Measurements from ENCODE around the gene GPR42. TPM values are rescaled to one million over a fixed set of nuclear protein-coding genes. Genes with fewer than 3 reads are reported as not detected.

The GPR42 gene
- total and polyA plus RNA-seq, 11 donors = not detected

GRCh38 chr19:35351411-35352176 lies 19.3 kb upstream of the GPR42 start:
- DNase-seq (peak in 1 of 5 donors; percentile 57), ATAC-seq (peak in 1 of 4 donors; percentile 30)
- Histone ChIP-seq H3K4me3 (no peak overlapping the region), H3K4me1 (peaks cover 0 to 24% (median 0%) of the 10 kb centered on the region in 12 donors), H3K9me3 (no peaks in the 10 kb centered on the region), H3K36me3 (no peaks in the 10 kb centered on the region), H3K27me3 (peaks cover 0 to 9% (median 0%) of the 10 kb centered on the region in 9 donors), H3K27ac (no peak overlapping the region)
- WGBS, 4 donors = 93 to 96% (median 94%) methylated on average over 31 to 47 of the region's 47 CpGs
- no peak for TF ChIP-seq CTCF (IDR thresholded peaks at IDR 0.05)
- no peak for TF ChIP-seq POLR2A (IDR thresholded peaks at IDR 0.05)
- intact Hi-C loops (cut with DNase I) = loop anchor here (1.0 to 10.0 kb wide), 11 partner anchors 116 to 363 kb away; partner anchors contain the start of genes KRTDAP (in 2 of the 10) and KMT2B (in 1 of the 10)

GRCh38 chr19:35352177-35352447 lies 18.8 kb upstream of the GPR42 start:
- Histone ChIP-seq H3K4me1 (peaks cover 0 to 19% (median 0%) of the 10 kb centered on the region in 12 donors), H3K36me3 (no peaks in the 10 kb centered on the region), H3K27me3 (peaks cover 0 to 9% (median 0%) of the 10 kb centered on the region in 9 donors), H3K27ac (no peak overlapping the region), H3K4me3 (no peak overlapping the region), H3K9me3 (no peaks in the 10 kb centered on the region)
- intact Hi-C loops (cut with DNase I) = loop anchor here (1.0 to 10.0 kb wide), 11 partner anchors 115 to 363 kb away; partner anchors contain the start of genes KRTDAP (in 2 of the 10) and KMT2B (in 1 of the 10)
- ATAC-seq = no peak
- no peak for DNase-seq
- WGBS, 4 donors = 77 to 86% (median 83%) methylated on average over 8 to 18 of the region's 18 CpGs
- no peak for TF ChIP-seq CTCF (IDR thresholded peaks at IDR 0.05)
- no peak for TF ChIP-seq POLR2A (IDR thresholded peaks at IDR 0.05)

GRCh38 chr19:35352448-35353304 lies 18.2 kb upstream of the GPR42 start:
- 25 to 34% (median 29%) methylated on average over 28 to 32 of the region's 32 CpGs for WGBS, 4 donors
- no peak overlapping the region for H3K4me3 ChIP-seq
- peak; percentile 67 to 80 (median 78) for ATAC-seq
- intact Hi-C loops (cut with DNase I) = loop anchor here (1.0 to 10.0 kb wide), 11 partner anchors 115 to 362 kb away; partner anchors contain the start of genes KRTDAP (in 2 of the 10) and KMT2B (in 1 of the 10)
- H3K4me1 ChIP-seq = peaks cover 0 to 16% (median 0%) of the 10 kb centered on the region in 12 donors
- H3K27me3 ChIP-seq = peaks cover 0 to 12% (median 0%) of the 10 kb centered on the region in 9 donors
- peak; percentile 56 to 73 (median 68) for DNase-seq
- H3K36me3 ChIP-seq = no peaks in the 10 kb centered on the region
- no peak overlapping the region for H3K27ac ChIP-seq
- TF ChIP-seq CTCF (IDR thresholded peaks at IDR 0.05) = peak; percentile 61 to 83 (median 80)
- no peak for TF ChIP-seq POLR2A (IDR thresholded peaks at IDR 0.05)
- no peaks in the 10 kb centered on the region for H3K9me3 ChIP-seq

Measured in heart left ventricle (tissue), 16 donors.